ENCODE measurements around the gene EIF3L.

Gene EIF3L

DNA sequence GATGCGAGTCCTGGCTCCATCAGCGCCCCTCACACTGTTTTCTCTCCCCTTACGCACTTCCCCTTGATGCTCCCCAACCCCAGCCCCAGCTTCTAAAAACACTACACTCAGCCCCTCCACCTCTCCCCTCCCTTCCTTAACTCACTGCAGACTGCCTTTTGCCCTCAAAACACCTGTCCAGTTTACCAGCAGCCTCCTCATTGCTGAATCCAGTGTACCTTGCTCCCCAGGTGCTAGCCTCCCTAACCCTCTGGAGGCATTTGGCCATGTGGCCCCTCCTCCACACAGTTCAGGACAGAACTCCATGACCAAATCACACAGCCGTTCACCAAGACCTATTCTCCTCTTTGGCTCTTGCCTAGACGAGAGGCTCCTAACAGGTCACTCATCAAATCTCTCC, 28.9 kb upstream of the EIF3L start:
- Histone ChIP-seq H3K79me2 (ENCODE audit: insufficient read depth, low read depth) (no peaks in the 10 kb centered on the region), H3K27me3 (ENCODE audit: insufficient read depth, low read depth) (no peaks in the 10 kb centered on the region), H3K4me2 (no peak overlapping the region), H3K9ac (no peak overlapping the region), H2AFZ (ENCODE audit: low read depth) (no peak overlapping the region), H3K4me3 (IDR thresholded peaks at IDR 0.05; ENCODE audit: insufficient read depth, low read depth, low read length) (no peak overlapping the region), H3K4me1 (ENCODE audit: low read depth, poor library complexity, severe bottlenecking) (peaks cover 7% of the 10 kb centered on the region), H4K20me1 (ENCODE audit: insufficient read depth) (no peaks in the 10 kb centered on the region), H3K36me3 (ENCODE audit: insufficient read depth) (no peaks in the 10 kb centered on the region), H3K27ac (no peak overlapping the region)
- TF ChIP-seq, protein P1, sequence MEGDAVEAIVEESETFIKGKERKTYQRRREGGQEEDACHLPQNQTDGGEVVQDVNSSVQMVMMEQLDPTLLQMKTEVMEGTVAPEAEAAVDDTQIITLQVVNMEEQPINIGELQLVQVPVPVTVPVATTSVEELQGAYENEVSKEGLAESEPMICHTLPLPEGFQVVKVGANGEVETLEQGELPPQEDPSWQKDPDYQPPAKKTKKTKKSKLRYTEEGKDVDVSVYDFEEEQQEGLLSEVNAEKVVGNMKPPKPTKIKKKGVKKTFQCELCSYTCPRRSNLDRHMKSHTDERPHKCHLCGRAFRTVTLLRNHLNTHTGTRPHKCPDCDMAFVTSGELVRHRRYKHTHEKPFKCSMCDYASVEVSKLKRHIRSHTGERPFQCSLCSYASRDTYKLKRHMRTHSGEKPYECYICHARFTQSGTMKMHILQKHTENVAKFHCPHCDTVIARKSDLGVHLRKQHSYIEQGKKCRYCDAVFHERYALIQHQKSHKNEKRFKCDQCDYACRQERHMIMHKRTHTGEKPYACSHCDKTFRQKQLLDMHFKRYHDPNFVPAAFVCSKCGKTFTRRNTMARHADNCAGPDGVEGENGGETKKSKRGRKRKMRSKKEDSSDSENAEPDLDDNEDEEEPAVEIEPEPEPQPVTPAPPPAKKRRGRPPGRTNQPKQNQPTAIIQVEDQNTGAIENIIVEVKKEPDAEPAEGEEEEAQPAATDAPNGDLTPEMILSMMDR (conservative IDR thresholded peaks at IDR 0.05; ENCODE audit: low read depth, low read length), result no peak

DNA sequence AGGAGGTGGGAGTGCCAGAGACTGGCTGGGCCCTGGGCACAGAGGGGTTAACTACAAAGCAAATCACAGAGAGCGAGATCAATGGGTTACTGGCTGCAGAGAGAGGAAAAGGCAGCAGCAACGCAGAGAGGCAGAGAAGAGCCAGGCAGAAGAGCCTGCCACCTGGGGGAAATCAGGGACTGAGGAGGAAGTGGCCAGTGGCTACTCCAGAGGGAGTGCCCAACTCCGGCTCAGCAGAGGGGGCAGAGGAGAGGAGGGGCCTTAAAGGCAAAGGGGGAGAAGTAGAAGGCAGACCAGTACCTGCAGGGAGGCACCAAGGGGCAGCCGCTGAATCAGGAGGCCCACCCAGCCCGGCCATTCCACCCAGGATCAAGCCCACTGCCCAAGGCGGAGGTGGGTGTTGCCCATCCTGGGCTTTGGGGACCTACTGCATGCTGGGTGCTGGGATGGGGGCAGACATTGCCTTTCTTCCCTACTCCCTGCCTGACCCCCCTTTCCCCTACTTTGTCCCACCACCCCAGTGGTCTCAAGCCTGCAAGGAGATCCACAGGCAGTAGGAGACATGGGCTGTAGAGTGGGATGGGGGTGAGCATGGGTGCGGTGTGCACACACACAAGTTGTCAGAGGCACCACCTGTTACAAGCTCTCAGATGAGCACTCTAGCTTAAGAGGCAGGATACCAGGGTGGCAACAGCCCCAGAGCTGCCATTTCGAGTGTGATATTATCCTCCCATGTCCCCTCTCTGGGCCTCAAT, 27.0 kb upstream of the EIF3L start:
- TF ChIP-seq, protein P1 (conservative IDR thresholded peaks at IDR 0.05; ENCODE audit: low read depth, low read length), result no peak
- Histone ChIP-seq H3K27ac (no peak overlapping the region), H3K79me2 (ENCODE audit: insufficient read depth, low read depth) (no peaks in the 10 kb centered on the region), H3K4me2 (no peak overlapping the region), H3K27me3 (ENCODE audit: insufficient read depth, low read depth) (no peaks in the 10 kb centered on the region), H3K36me3 (ENCODE audit: insufficient read depth) (no peaks in the 10 kb centered on the region), H2AFZ (ENCODE audit: low read depth) (no peak overlapping the region), H3K9ac (no peak overlapping the region), H3K4me3 (IDR thresholded peaks at IDR 0.05; ENCODE audit: insufficient read depth, low read depth, low read length) (no peak overlapping the region), H3K4me1 (ENCODE audit: low read depth, poor library complexity, severe bottlenecking) (peaks cover 7% of the 10 kb centered on the region), H4K20me1 (ENCODE audit: insufficient read depth) (no peaks in the 10 kb centered on the region)

DNA sequence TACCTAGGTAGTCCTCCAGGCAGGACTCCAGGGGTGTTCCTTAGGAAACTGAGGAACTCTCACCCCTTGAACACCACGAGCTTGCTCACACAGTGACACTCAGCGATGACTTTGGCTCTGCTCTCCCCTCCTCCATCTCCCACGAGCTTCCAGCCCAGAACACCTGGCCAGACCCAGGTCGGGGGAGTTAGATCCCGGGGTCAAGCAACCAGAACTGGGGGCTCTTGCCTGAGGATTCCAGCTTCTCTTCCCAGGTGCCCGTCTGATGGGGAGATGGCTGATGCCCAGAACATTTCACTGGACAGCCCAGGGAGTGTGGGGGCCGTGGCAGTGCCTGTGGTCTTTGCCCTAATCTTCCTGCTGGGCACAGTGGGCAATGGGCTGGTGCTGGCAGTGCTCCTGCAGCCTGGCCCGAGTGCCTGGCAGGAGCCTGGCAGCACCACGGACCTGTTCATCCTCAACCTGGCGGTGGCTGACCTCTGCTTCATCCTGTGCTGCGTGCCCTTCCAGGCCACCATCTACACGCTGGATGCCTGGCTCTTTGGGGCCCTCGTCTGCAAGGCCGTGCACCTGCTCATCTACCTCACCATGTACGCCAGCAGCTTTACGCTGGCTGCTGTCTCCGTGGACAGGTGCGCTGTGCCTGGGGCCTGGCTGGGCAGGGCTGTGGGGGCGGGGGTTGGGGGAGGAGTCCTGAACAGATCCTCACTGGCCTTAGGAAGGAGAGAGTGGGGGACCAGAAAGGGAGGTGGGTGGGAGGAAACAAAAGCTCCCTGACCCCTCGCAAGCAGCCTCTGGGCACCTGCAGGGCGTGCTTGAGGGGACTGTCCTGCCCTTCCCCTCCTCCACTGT, 25.9 kb upstream of the EIF3L start, which contains the start of gene GALR3:
GALR3 (plus strand) TSS at position 249 of the 852 bp plus-strand sequence; CDS start at position 274, 25 bp downstream.
- H3K36me3 ChIP-seq (ENCODE audit: insufficient read depth), result no peaks in the 10 kb centered on the region

More for the DNA sequence above, 25.9 kb upstream of the EIF3L start, which contains the start of gene GALR3:
- Histone ChIP-seq H2AFZ (ENCODE audit: low read depth) (no peak within 1 kb of the TSS), H3K4me3 (IDR thresholded peaks at IDR 0.05; ENCODE audit: insufficient read depth, low read depth, low read length) (no peak within 1 kb of the TSS), H3K9ac (no peak within 1 kb of the TSS), H3K27me3 (ENCODE audit: insufficient read depth, low read depth) (no peaks in the 10 kb centered on the region), H4K20me1 (ENCODE audit: insufficient read depth) (no peaks in the 10 kb centered on the region), H3K27ac (no peak within 1 kb of the TSS), H3K4me1 (ENCODE audit: low read depth, poor library complexity, severe bottlenecking) (no peaks in the 10 kb centered on the region), H3K79me2 (ENCODE audit: insufficient read depth, low read depth) (no peaks in the 10 kb centered on the region), H3K4me2 (no peak within 1 kb of the TSS)
- TF ChIP-seq, protein P1 (conservative IDR thresholded peaks at IDR 0.05; ENCODE audit: low read depth, low read length), result no peak
